Urinary bladder (tissue), 4 donors: ENCODE measurements around the gene ZFPL1. TPM values are rescaled to one million over a fixed set of nuclear protein-coding genes. Genes with fewer than 3 reads are reported as not detected.

Experiments used
- DNase-seq: peaks from one replicate; pipeline ENCODE4 v3.0.0-alpha.2; 2015; ENCODE audit errors: extremely low spot score
- H3K27ac ChIP-seq: one replicate; pipeline ENCODE4 v1.5.1; 2013; ENCODE audit warnings: low read depth, mild to moderate bottlenecking, moderate library complexity
- H3K36me3 ChIP-seq: one replicate; pipeline ENCODE4 v1.6.1; 2013; ENCODE audit warnings: mild to moderate bottlenecking, moderate library complexity; ENCODE audit not compliant: insufficient read depth
- H3K4me1 ChIP-seq: one replicate; pipeline ENCODE4 v1.6.1; 2013; ENCODE audit warnings: mild to moderate bottlenecking, moderate library complexity; ENCODE audit not compliant: insufficient read depth
- H3K4me3 ChIP-seq: one replicate; pipeline ENCODE4 v1.5.1; 2013; ENCODE audit warnings: low read depth, low read length
- WGBS: extraction: QIAGEN DNeasy Blood & Tissue Kit; methylation state at CpG from one replicate; pipeline ENCODE4 v1.1.7; 2013; 5-methylcytosine and 5-hydroxymethylcytosine counted together
- polyA plus RNA-seq: library from polyadenylated mRNA; stranded (reverse); fragments of 200-250 nt; gene quantifications from one replicate; pipeline ENCODE4 v1.2.3, GENCODE V29; 2013
- total RNA-seq: library from RNA; depleted of rRNA; stranded (reverse); fragments of >200 nt; gene quantifications from one replicate; pipeline ENCODE4 v1.2.3, GENCODE V29; 2014
- donor health status: healthy with polysubstance abuse.
- donor health status: healthy.

Gene ZFPL1
- total and polyA plus RNA-seq, 2 donors = 14.6 to 50.8 TPM

- peaks cover 7% of the 10 kb centered on the region for H3K36me3 ChIP-seq
- H3K4me1 ChIP-seq = no peaks in the 10 kb centered on the region
- no peak for DNase-seq
- 94% methylated on average over 38 of the region's 38 CpGs for WGBS
- H3K27ac ChIP-seq = no peak overlapping the region
- H3K4me3 ChIP-seq = no peak overlapping the region
These were observed 24.6 kb downstream of the ZFPL1 start for GRCh38 chr11:65108469-65109123.

- no peak for DNase-seq
- 90% methylated on average over 36 of the region's 36 CpGs for WGBS
- no peak overlapping the region for H3K27ac ChIP-seq
- no peaks in the 10 kb centered on the region for H3K4me1 ChIP-seq
- H3K4me3 ChIP-seq = no peak overlapping the region
- peaks cover 7% of the 10 kb centered on the region for H3K36me3 ChIP-seq
These were observed 25.5 kb downstream of the ZFPL1 start for GRCh38 chr11:65109231-65110198.

- Histone ChIP-seq H3K27ac (no peak overlapping the region), H3K4me3 (no peak overlapping the region), H3K36me3 (peaks cover 7% of the 10 kb centered on the region), H3K4me1 (no peaks in the 10 kb centered on the region)
- 11% methylated on average over 18 of the region's 18 CpGs for WGBS
- no peak for DNase-seq
These were observed 26.4 kb downstream of the ZFPL1 start for GRCh38 chr11:65110354-65110861.

GRCh38 chr11:65111159-65111743, 27.2 kb downstream of the ZFPL1 start:
- no peak for DNase-seq
- H3K27ac ChIP-seq = no peak overlapping the region
- H3K4me1 ChIP-seq = no peaks in the 10 kb centered on the region
- H3K36me3 ChIP-seq = peaks cover 4% of the 10 kb centered on the region
- no peak overlapping the region for H3K4me3 ChIP-seq
- WGBS = 63% methylated on average over 31 of the region's 31 CpGs

- Histone ChIP-seq H3K4me1 (no peaks in the 10 kb centered on the region), H3K27ac (no peak within 1 kb of the TSS), H3K36me3 (peaks cover 4% of the 10 kb centered on the region), H3K4me3 (peak within 1 kb of the TSS; percentile 26)
- under 1% methylated on average over 64 of the region's 64 CpGs for WGBS
- DNase-seq = peak; percentile 82
These were observed 27.9 kb downstream of the ZFPL1 start, which contains the start of gene TM7SF2 for GRCh38 chr11:65111744-65112545. TM7SF2 (plus strand) TSS chr11:65111872; CDS start chr11:65112016, 144 bp downstream.

GRCh38 chr11:65112546-65113360, 28.7 kb downstream of the ZFPL1 start:
- under 1% methylated on average over 57 of the region's 57 CpGs for WGBS
- H3K36me3 ChIP-seq = peaks cover 4% of the 10 kb centered on the region
- no peaks in the 10 kb centered on the region for H3K4me1 ChIP-seq
- peak overlapping the region; percentile 26 for H3K4me3 ChIP-seq
- no peak overlapping the region for H3K27ac ChIP-seq
- DNase-seq = no peak

GRCh38 chr11:65113361-65113756, 29.3 kb downstream of the ZFPL1 start:
- Histone ChIP-seq H3K4me1 (no peaks in the 10 kb centered on the region), H3K4me3 (no peak overlapping the region), H3K36me3 (peaks cover 3% of the 10 kb centered on the region), H3K27ac (no peak overlapping the region)
- DNase-seq = no peak
- WGBS = 11% methylated on average over 14 of the region's 14 CpGs

- Histone ChIP-seq H3K27ac (no peak overlapping the region), H3K4me3 (no peak overlapping the region), H3K36me3 (no peaks in the 10 kb centered on the region), H3K4me1 (no peaks in the 10 kb centered on the region)
- DNase-seq = no peak
- WGBS = 66% methylated on average over 6 of the region's 6 CpGs
These were observed 29.8 kb downstream of the ZFPL1 start for GRCh38 chr11:65113839-65114238.

GRCh38 chr11:65114538-65115171, 30.6 kb downstream of the ZFPL1 start:
- WGBS = 86% methylated on average over 11 of the region's 11 CpGs
- Histone ChIP-seq H3K27ac (no peak overlapping the region), H3K4me1 (no peaks in the 10 kb centered on the region), H3K36me3 (no peaks in the 10 kb centered on the region), H3K4me3 (no peak overlapping the region)
- no peak for DNase-seq

GRCh38 chr11:65115361-65116082, 31.5 kb downstream of the ZFPL1 start:
- DNase-seq = no peak
- no peak overlapping the region for H3K4me3 ChIP-seq
- no peaks in the 10 kb centered on the region for H3K36me3 ChIP-seq
- no peaks in the 10 kb centered on the region for H3K4me1 ChIP-seq
- 93% methylated on average over 21 of the region's 21 CpGs for WGBS
- H3K27ac ChIP-seq = no peak overlapping the region

GRCh38 chr11:65116370-65117205, 32.6 kb downstream of the ZFPL1 start:
- Histone ChIP-seq H3K4me3 (peak overlapping the region; percentile 79), H3K27ac (peak overlapping the region; percentile 3), H3K36me3 (no peaks in the 10 kb centered on the region), H3K4me1 (no peaks in the 10 kb centered on the region)
- no peak for DNase-seq
- 22% methylated on average over 68 of the region's 68 CpGs for WGBS
